Loucy (cell line): ENCODE measurements around the gene PLXNA2.

Source experiments
- H2AFZ ChIP-seq: fragments of 200-600 bp; sonication (generic); 2 replicates; pipeline ENCODE4 v1.6.0; 2016; ENCODE audit warnings: antibody characterized with exemption, mild to moderate bottlenecking, low read length, moderate library complexity
- H3F3A ChIP-seq: fragments of 200-600 bp; 2 replicates; pipeline ENCODE4 v1.6.0; 2016; ENCODE audit warnings: antibody characterized with exemption, low read depth, mild to moderate bottlenecking
- H3K27me3 ChIP-seq: fragments of 200-600 bp; sonication (generic); 2 replicates; pipeline ENCODE4 v1.6.1; 2014; ENCODE audit warnings: low read length, mild to moderate bottlenecking; ENCODE audit not compliant: insufficient read depth, poor library complexity, severe bottlenecking
- H3K36me3 ChIP-seq: fragments of 200-600 bp; sonication (generic); 2 replicates; pipeline ENCODE4 v1.6.1; 2016; ENCODE audit warnings: low read length; ENCODE audit not compliant: insufficient read depth
- H3K4me1 ChIP-seq: fragments of 200-600 bp; sonication (generic); 2 replicates; pipeline ENCODE4 v1.5.1; 2014; ENCODE audit warnings: low read length, mild to moderate bottlenecking; ENCODE audit not compliant: insufficient read depth, poor library complexity, severe bottlenecking
- H3K4me2 ChIP-seq: fragments of 200-600 bp; sonication (generic); 2 replicates; pipeline ENCODE4 v1.6.0; 2014; ENCODE audit warnings: antibody characterized with exemption, low read length, low read depth, mild to moderate bottlenecking; ENCODE audit not compliant: poor library complexity, severe bottlenecking
- H3K4me3 ChIP-seq: fragments of 200-600 bp; sonication (generic); 2 replicates; pipeline ENCODE4 v1.5.1; 2014; ENCODE audit warnings: low read length, mild to moderate bottlenecking, mixed read lengths; ENCODE audit not compliant: poor library complexity, severe bottlenecking
- H3K79me2 ChIP-seq: fragments of 200-600 bp; sonication (generic); 2 replicates; pipeline ENCODE4 v1.6.1; 2014; ENCODE audit warnings: low read length; ENCODE audit not compliant: insufficient read depth
- H3K9ac ChIP-seq: fragments of 200-600 bp; sonication (generic); 2 replicates; pipeline ENCODE4 v1.6.0; 2014; ENCODE audit warnings: mild to moderate bottlenecking, low read depth, low read length, moderate library complexity; ENCODE audit not compliant: poor library complexity, severe bottlenecking
- H3K9me2 ChIP-seq: fragments of 200-600 bp; sonication (generic); replicated peaks from 2 replicates; pipeline ENCODE4 v1.6.1; 2016; ENCODE audit warnings: low read depth, low read length, mixed read lengths
- H3K9me3 ChIP-seq: fragments of 200-600 bp; sonication (generic); 2 replicates; pipeline ENCODE4 v1.6.1; 2014; ENCODE audit warnings: mild to moderate bottlenecking, antibody characterized with exemption, low read length, low read depth; ENCODE audit not compliant: insufficient read depth
- H4K20me1 ChIP-seq: fragments of 200-600 bp; sonication (generic); 2 replicates; pipeline ENCODE4 v1.6.0; 2014; ENCODE audit warnings: antibody characterized with exemption, low read length, mild to moderate bottlenecking; ENCODE audit not compliant: insufficient read depth, poor library complexity, severe bottlenecking
- CTCF ChIP-seq: fragments of 200-600 bp; sonication (generic); conservative IDR thresholded peaks from 2 replicates; pipeline ENCODE4 v1.5.1; 2014; ENCODE audit warnings: mild to moderate bottlenecking, antibody characterized with exemption, low read length
- EZH2phosphoT487 ChIP-seq: fragments of 200-600 bp; IDR thresholded peaks from 2 replicates; pipeline ENCODE4 v1.6.1; 2018; ENCODE audit warnings: antibody characterized with exemption, mild to moderate bottlenecking, moderate library complexity, borderline replicate concordance

The PLXNA2 gene

GRCh38 chr1:208233546-208233945, 10.6 kb downstream of the PLXNA2 start:
- no peaks in the 10 kb centered on the region for H4K20me1 ChIP-seq
- H3K4me3 ChIP-seq: no peak overlapping the region
- no peak overlapping the region for H2AFZ ChIP-seq
- H3K27me3 ChIP-seq: no peaks in the 10 kb centered on the region
- H3K4me1 ChIP-seq: peaks cover 19% of the 10 kb centered on the region
- H3F3A ChIP-seq: no peaks in the 10 kb centered on the region
- no peaks in the 10 kb centered on the region for H3K36me3 ChIP-seq
- H3K4me2 ChIP-seq: no peak overlapping the region
- no peaks in the 10 kb centered on the region for H3K9me3 ChIP-seq
- H3K9me2 ChIP-seq: no peaks in the 10 kb centered on the region
- H3K9ac ChIP-seq: no peak overlapping the region
- TF ChIP-seq CTCF: no peak
- TF ChIP-seq EZH2phosphoT487: no peak
- H3K79me2 ChIP-seq: no peaks in the 10 kb centered on the region

- no peaks in the 10 kb centered on the region for H3K79me2 ChIP-seq
- TF ChIP-seq EZH2phosphoT487: no peak
- no peak for TF ChIP-seq CTCF
- H3K4me1 ChIP-seq: peaks cover 23% of the 10 kb centered on the region
- H2AFZ ChIP-seq: no peak overlapping the region
- H4K20me1 ChIP-seq: no peaks in the 10 kb centered on the region
- no peaks in the 10 kb centered on the region for H3K27me3 ChIP-seq
- H3K36me3 ChIP-seq: no peaks in the 10 kb centered on the region
- no peaks in the 10 kb centered on the region for H3F3A ChIP-seq
- no peaks in the 10 kb centered on the region for H3K9me2 ChIP-seq
- H3K4me2 ChIP-seq: no peak overlapping the region
- H3K9me3 ChIP-seq: no peaks in the 10 kb centered on the region
- no peak overlapping the region for H3K9ac ChIP-seq
- H3K4me3 ChIP-seq: no peak overlapping the region
Observed at GRCh38 chr1:208232662-208233038, 11.5 kb downstream of the PLXNA2 start.

GRCh38 chr1:208231881-208232661, 12.1 kb downstream of the PLXNA2 start:
- Histone ChIP-seq H3K36me3 (no peaks in the 10 kb centered on the region), H4K20me1 (no peaks in the 10 kb centered on the region), H2AFZ (no peak overlapping the region), H3K4me1 (peaks cover 24% of the 10 kb centered on the region), H3K4me2 (no peak overlapping the region), H3K4me3 (no peak overlapping the region), H3K9me2 (no peaks in the 10 kb centered on the region), H3K9me3 (no peaks in the 10 kb centered on the region), H3K9ac (no peak overlapping the region), H3K79me2 (no peaks in the 10 kb centered on the region), H3F3A (no peaks in the 10 kb centered on the region), H3K27me3 (no peaks in the 10 kb centered on the region)
- TF ChIP-seq CTCF: no peak
